Brain microvascular endothelial cell (primary cell): ENCODE data around the gene KDM2B.

Source experiments
- DNase-seq: peaks from one replicate; pipeline ENCODE4 v3.0.0-alpha.2; 2020
- H3K27ac ChIP-seq: fragments of 250-450 bp; sonication (Bioruptor Pico); 2 replicates; pipeline ENCODE4 v1.5.1; 2020; ENCODE audit warnings: mild to moderate bottlenecking, moderate library complexity
- H3K27me3 ChIP-seq: fragments of 250-450 bp; sonication (Bioruptor Pico); replicated peaks from 2 replicates; pipeline ENCODE4 v1.5.1; 2020; ENCODE audit warnings: mild to moderate bottlenecking
- H3K36me3 ChIP-seq: fragments of 250-450 bp; sonication (Bioruptor Pico); replicated peaks from 2 replicates; pipeline ENCODE4 v1.5.1; 2020; ENCODE audit warnings: mild to moderate bottlenecking
- H3K4me3 ChIP-seq: 2 replicates; pipeline ENCODE4 v1.5.1; 2011; ENCODE audit warnings: low read depth, mild to moderate bottlenecking, control low read depth, low read length, moderate library complexity
- in situ Hi-C: cut with HindIII; loops from 2 replicates; pipeline ENCODE4 v1.10.0; 2017; ENCODE audit warnings: low sequenced_read_pairs, low pct_ligation_motif_present
- TF ChIP-seq, protein P1 (sequence below): IDR thresholded peaks from 2 replicates; pipeline ENCODE4 v1.5.1; 2011; ENCODE audit warnings: low read depth, mild to moderate bottlenecking, moderate library complexity, low read length, control low read depth, inconsistent platforms; ENCODE audit errors: missing control alignments

The KDM2B gene

DNA sequence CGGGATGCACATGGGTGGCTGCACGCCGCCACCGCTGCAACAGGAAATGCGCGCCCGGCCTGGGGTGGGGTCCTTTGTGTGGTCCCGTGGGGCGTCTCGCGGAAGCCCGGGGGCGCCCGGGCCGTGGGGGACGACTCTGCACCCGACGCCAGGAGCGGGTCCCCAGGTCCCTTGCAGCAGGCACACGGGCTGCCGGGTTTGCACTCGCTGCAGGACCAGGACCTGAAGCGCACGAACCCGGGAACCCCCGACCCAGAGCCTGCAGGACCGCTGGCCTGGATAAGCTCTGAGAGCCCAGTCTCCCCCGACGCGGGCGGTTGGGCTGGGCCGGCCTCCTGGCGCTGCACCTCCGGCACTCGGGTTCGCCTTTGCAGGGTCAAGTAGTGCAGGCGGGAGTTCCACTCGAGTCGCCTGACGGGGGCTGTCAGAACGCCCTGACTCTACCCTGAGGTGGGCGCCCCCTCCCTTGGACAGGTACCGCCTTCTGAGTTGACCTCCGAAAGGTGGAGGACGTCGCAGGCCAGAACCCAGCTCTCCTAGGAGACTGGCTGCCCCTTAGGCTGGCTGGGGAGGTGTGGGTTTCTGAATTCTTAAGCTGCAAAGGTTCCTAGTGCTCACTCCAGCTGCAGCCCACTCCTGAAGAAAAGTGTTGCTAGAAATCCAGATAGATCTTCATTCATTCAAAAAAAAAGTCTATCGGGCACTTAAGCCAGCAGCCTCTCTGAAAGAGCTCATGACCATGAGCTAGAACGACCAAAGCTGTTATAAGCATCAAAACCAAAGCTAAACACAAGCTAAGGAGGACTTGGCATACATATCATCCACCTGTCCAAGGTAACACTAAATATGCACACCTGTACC lies 113.0 kb downstream of the KDM2B start:
- in situ Hi-C loops, result no loop called here
- Histone ChIP-seq H3K4me3 (peak overlapping the region; percentile 65), H3K27ac (no peak overlapping the region), H3K27me3 (no peaks in the 10 kb centered on the region), H3K36me3 (no peaks in the 10 kb centered on the region)
- TF ChIP-seq, protein P1, sequence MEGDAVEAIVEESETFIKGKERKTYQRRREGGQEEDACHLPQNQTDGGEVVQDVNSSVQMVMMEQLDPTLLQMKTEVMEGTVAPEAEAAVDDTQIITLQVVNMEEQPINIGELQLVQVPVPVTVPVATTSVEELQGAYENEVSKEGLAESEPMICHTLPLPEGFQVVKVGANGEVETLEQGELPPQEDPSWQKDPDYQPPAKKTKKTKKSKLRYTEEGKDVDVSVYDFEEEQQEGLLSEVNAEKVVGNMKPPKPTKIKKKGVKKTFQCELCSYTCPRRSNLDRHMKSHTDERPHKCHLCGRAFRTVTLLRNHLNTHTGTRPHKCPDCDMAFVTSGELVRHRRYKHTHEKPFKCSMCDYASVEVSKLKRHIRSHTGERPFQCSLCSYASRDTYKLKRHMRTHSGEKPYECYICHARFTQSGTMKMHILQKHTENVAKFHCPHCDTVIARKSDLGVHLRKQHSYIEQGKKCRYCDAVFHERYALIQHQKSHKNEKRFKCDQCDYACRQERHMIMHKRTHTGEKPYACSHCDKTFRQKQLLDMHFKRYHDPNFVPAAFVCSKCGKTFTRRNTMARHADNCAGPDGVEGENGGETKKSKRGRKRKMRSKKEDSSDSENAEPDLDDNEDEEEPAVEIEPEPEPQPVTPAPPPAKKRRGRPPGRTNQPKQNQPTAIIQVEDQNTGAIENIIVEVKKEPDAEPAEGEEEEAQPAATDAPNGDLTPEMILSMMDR, result no peak
- DNase-seq, result peak; percentile 6

DNA sequence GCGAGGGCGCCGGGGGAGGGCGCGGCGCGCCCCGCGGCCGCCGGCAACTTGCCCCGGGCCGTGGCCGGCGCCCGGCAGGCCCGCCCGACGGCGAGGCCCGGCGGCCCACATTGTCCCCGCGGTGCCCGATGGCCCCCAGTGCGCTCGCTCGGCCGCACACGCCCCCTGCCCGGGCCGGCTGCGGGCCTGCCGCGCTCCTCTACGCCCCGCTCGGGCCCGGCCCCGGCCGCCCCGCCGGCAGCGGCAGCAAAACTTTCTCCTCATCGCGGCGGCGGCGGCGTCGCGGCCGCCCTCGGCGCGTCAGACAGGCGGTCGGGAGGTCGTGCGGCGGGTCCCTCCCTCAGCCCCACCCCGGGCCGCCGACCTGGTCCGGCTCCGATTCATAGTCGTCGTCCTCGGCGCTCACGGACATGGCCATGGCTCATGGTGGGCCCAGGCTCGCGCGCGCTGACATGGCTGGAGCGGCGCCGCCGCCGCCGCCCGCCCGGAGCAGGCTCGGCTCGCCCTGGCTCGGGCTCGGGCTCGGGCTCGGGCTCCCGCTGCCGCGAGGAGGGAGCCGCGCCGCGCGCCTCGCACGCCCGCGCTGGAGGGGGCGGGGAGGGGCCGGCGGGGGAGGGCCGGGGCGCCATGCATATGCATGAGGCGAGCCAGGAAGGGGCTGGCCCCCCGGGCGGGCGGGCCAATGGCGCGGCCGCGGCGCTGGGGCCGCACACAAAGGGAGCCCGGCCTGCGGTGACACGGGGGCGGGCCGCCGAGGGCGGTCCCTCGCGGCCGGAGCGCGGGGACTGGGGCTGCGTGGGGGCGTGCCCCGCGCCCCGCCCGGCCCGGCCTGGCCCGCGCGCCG lies 113.8 kb downstream of the KDM2B start:
- peak; percentile 83 for DNase-seq
- no peaks in the 10 kb centered on the region for H3K27me3 ChIP-seq
- H3K36me3 ChIP-seq, result no peaks in the 10 kb centered on the region
- in situ Hi-C loops, result no loop called here
- peak overlapping the region; percentile 76 for H3K27ac ChIP-seq
- TF ChIP-seq, protein P1, result no peak
- peak overlapping the region; percentile 65 for H3K4me3 ChIP-seq

DNA sequence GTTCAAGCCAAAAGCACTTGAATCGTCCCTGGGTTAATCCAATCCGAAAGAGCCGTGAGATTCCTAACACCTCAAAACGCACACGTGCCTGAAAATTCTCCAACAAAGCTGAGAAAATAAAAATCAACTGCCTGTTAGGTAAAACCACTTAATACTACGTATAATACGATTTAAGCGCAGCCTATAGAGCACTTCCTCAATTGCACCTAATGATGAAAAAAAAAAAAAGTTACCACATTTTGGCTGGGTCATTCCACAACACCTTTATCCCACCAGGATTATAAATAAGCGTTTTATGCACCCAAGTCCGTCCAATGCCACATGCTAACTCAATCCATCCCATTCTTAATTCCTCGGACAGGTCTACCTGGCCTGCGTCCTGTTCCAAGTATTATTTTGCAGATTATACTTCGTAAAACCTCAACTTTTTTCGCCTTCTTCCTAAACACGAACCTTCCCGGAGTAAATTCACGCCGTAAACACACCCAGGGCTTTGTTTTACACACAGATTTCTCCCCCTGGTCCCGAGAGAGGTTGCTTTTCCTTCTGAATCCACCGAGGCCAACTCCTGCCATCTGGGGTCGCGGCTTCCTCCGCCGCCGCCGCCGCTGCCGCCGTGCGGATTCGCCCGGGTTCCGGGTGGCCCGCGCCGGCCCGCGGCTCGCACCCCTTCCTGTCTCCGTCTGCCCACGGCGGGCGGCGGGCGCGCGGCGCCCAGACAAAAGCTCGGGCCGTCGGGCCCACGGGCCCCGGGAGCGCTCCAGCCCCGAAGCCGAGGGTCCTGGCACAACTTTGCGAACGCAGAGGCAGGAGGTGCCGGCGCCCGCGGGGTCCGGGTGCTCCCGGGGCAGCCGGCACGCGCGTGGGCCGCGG lies 114.7 kb downstream of the KDM2B start:
- DNase-seq, result no peak

DNA sequence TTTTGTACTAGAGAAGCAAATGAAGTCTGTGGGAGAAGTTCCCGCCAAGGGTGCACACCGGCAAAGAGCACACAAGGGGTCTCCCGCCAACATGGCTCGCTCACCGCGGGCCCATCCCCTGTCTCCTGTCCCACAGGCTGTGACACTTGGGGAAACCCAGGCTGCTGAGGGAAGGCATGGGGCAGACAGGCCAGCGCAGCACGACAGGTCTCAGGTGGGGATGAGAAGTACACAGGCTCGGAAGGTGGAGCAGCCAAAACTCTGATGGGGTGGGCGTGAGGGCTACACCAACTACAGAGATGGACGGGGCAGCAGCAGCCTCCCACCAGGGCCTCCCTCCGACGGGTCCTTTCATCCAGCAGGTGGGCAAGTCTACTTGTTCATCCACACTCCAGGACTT lies 116.5 kb downstream of the KDM2B start:
- Histone ChIP-seq H3K27me3 (no peaks in the 10 kb centered on the region), H3K27ac (no peak overlapping the region), H3K4me3 (no peak overlapping the region), H3K36me3 (no peaks in the 10 kb centered on the region)
- in situ Hi-C loops, result no loop called here
- no peak for DNase-seq
- TF ChIP-seq, protein P1, result no peak

More for the DNA sequence above, 114.7 kb downstream of the KDM2B start:
- in situ Hi-C loops, result no loop called here
- Histone ChIP-seq H3K27ac (peak overlapping the region; percentile 7), H3K4me3 (peak overlapping the region; percentile 58), H3K36me3 (no peaks in the 10 kb centered on the region), H3K27me3 (no peaks in the 10 kb centered on the region)
- TF ChIP-seq, protein P1, result no peak

DNA sequence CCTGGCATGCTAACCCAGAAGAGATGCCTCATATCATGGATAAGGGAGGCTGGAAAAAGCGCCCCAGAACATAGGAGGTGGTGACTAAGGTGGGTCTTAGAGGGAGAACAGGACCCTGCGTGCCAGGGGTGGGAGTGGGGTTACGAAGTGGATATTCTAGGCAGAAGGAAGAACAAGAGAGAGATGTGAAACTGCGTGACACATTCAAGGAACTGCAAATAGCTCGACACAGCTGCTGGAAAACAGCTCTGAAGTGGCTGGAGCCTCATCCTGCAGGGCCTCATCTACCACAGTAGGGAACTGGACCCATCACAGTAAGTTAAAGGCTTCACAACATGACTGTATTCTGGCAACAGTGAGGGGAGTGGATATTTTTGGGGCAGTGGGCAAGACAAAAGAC lies 119.8 kb downstream of the KDM2B start:
- no peaks in the 10 kb centered on the region for H3K36me3 ChIP-seq
- H3K27me3 ChIP-seq, result no peaks in the 10 kb centered on the region
- H3K27ac ChIP-seq, result no peak overlapping the region
- TF ChIP-seq, protein P1, result no peak
- no peak for DNase-seq
- no peak overlapping the region for H3K4me3 ChIP-seq
- in situ Hi-C loops, result no loop called here
